GM21360 (cell line): Measurements from ENCODE around the gene RPL26.
"Not testable (repeated sequence)": the region's sequence is repeated elsewhere in the genome, so short reads cannot be mapped to it uniquely, and the experiment has no call there.

Experiments
- ATAC-seq: cut with Tn5 transposase; IDR thresholded peaks from one replicate; pipeline ENCODE4 v1.9.1; 2021; ENCODE audit warnings: mild to moderate bottlenecking, moderate library complexity; ENCODE audit not compliant: unreplicated experiment

The RPL26 gene

GRCh38 chr17:8397636-8398035, 14.6 kb upstream of the RPL26 start, which contains the start of gene RNF222:
RNF222 (minus strand) TSS chr17:8397827; CDS start chr17:8393461, 4,366 bp downstream.
- ATAC-seq = no peak

GRCh38 chr17:8394497-8394896, 11.5 kb upstream of the RPL26 start:
- not testable (repeated sequence) for ATAC-seq

- no peak for ATAC-seq
These were observed 10.7 kb upstream of the RPL26 start for GRCh38 chr17:8393470-8394231.

- no peak for ATAC-seq
These were observed 9.9 kb upstream of the RPL26 start for GRCh38 chr17:8392674-8393469.

- no peak for ATAC-seq
These were observed 9.3 kb upstream of the RPL26 start for GRCh38 chr17:8392274-8392673.

GRCh38 chr17:8391711-8392110, 8.7 kb upstream of the RPL26 start:
- no peak for ATAC-seq

GRCh38 chr17:8387914-8388651, 5.1 kb upstream of the RPL26 start:
- ATAC-seq = no peak

GRCh38 chr17:8386841-8387240, 3.8 kb upstream of the RPL26 start:
- ATAC-seq = no peak

- no peak for ATAC-seq
These were observed 1.9 kb upstream of the RPL26 start for GRCh38 chr17:8384801-8385378.

- no peak for ATAC-seq
These were observed 182 bp downstream of the RPL26 start for GRCh38 chr17:8382880-8383142.

GRCh38 chr17:8382052-8382879, 727 bp downstream of the RPL26 start:
- no peak for ATAC-seq

- no peak for ATAC-seq
These were observed 2.9 kb downstream of the RPL26 start for GRCh38 chr17:8380049-8380448.

GRCh38 chr17:8378117-8378516, 4.9 kb downstream of the RPL26 start:
- not testable (repeated sequence) for ATAC-seq

- no peak for ATAC-seq
These were observed 5.6 kb downstream of the RPL26 start for GRCh38 chr17:8377422-8377821.

- peak; percentile 91 for ATAC-seq
These were observed 6.5 kb downstream of the RPL26 start, which contains the start of gene KRABD2 for GRCh38 chr17:8376271-8377067. KRABD2 (minus strand) TSS chr17:8376704.

GRCh38 chr17:8375738-8376259, 7.2 kb downstream of the RPL26 start:
- no peak for ATAC-seq

GRCh38 chr17:8373856-8374255, 9.1 kb downstream of the RPL26 start:
- not testable (repeated sequence) for ATAC-seq

GRCh38 chr17:8372422-8372821, 10.6 kb downstream of the RPL26 start:
- ATAC-seq = no peak

GRCh38 chr17:8371786-8372185, 11.2 kb downstream of the RPL26 start:
- ATAC-seq = no peak
